Activated T-helper 17 cell treated with anti-CD3 and anti-CD28 coated beads, Interleukin-2, amount 50 U/mL, for 72 hours (primary cell): Measurements from ENCODE around the gene IGFALS. TPM values are rescaled to one million over a fixed set of nuclear protein-coding genes. Genes with fewer than 3 reads are reported as not detected.

Experiments
- ATAC-seq: fragments of 150-1000 bp; cut with Tn5 transposase; replicated peaks from 2 replicates; pipeline ENCODE4 v1.10.0; 2021; ENCODE audit warnings: mild to moderate bottlenecking, moderate library complexity
- H3K27ac Mint-ChIP-seq: one replicate; pipeline ENCODE4 v1.8.0; 2022; ENCODE audit warnings: mixed read lengths
- H3K27me3 Mint-ChIP-seq: one replicate; pipeline ENCODE4 v1.8.0; 2022; ENCODE audit warnings: mixed read lengths
- H3K36me3 Mint-ChIP-seq: one replicate; pipeline ENCODE4 v1.8.0; 2022; ENCODE audit warnings: low read depth, mild to moderate bottlenecking, mixed read lengths
- H3K4me1 Mint-ChIP-seq: one replicate; pipeline ENCODE4 v1.8.0; 2022; ENCODE audit warnings: mixed read lengths
- H3K4me3 Mint-ChIP-seq: one replicate; pipeline ENCODE4 v1.8.0; 2022; ENCODE audit warnings: mild to moderate bottlenecking, mixed read lengths
- H3K9me3 Mint-ChIP-seq: one replicate; pipeline ENCODE4 v1.8.0; 2022; ENCODE audit warnings: mixed read lengths
- total RNA-seq, 2 donors: library from RNA; stranded (reverse); gene quantifications; one replicate each; pipeline ENCODE4 v1.2.3, GENCODE V29; 2022

IGFALS gene
- total RNA-seq, 2 donors from 2014 or later: 0.13 to 0.15 TPM

- Mint-ChIP-seq H3K36me3 (peaks cover 13% of the 10 kb centered on the region), H3K27ac (no peak overlapping the region), H3K4me1 (peaks cover 3% of the 10 kb centered on the region), H3K27me3 (no peaks in the 10 kb centered on the region), H3K4me3 (no peak overlapping the region), H3K9me3 (no peaks in the 10 kb centered on the region)
- ATAC-seq: no peak
These were observed 5.3 kb downstream of the IGFALS start for GRCh38 chr16:1788095-1788707.

- H3K4me1 Mint-ChIP-seq: peaks cover 3% of the 10 kb centered on the region
- H3K27me3 Mint-ChIP-seq: no peaks in the 10 kb centered on the region
- no peak overlapping the region for H3K27ac Mint-ChIP-seq
- H3K9me3 Mint-ChIP-seq: no peaks in the 10 kb centered on the region
- peaks cover 13% of the 10 kb centered on the region for H3K36me3 Mint-ChIP-seq
- no peak for ATAC-seq
- no peak overlapping the region for H3K4me3 Mint-ChIP-seq
These were observed 6.0 kb downstream of the IGFALS start for GRCh38 chr16:1787322-1788094.

DNA sequence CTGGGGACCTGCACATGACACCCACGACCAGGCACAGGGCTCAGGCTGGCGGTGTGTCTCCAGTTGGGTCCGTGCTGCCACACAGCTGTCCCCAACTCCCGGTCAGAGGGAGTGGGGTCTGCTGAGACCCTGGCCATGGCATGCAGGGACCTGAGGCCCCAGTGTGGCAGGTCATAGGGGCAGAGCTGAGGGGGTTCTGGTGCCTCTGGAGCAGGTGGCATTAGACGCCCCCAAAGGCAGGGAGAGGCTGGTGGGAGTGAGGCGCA lies 6.5 kb downstream of the IGFALS start:
- Mint-ChIP-seq H3K36me3 (peaks cover 13% of the 10 kb centered on the region), H3K4me3 (no peak overlapping the region), H3K9me3 (no peaks in the 10 kb centered on the region), H3K27me3 (no peaks in the 10 kb centered on the region), H3K27ac (no peak overlapping the region), H3K4me1 (peaks cover 3% of the 10 kb centered on the region)
- no peak for ATAC-seq

DNA sequence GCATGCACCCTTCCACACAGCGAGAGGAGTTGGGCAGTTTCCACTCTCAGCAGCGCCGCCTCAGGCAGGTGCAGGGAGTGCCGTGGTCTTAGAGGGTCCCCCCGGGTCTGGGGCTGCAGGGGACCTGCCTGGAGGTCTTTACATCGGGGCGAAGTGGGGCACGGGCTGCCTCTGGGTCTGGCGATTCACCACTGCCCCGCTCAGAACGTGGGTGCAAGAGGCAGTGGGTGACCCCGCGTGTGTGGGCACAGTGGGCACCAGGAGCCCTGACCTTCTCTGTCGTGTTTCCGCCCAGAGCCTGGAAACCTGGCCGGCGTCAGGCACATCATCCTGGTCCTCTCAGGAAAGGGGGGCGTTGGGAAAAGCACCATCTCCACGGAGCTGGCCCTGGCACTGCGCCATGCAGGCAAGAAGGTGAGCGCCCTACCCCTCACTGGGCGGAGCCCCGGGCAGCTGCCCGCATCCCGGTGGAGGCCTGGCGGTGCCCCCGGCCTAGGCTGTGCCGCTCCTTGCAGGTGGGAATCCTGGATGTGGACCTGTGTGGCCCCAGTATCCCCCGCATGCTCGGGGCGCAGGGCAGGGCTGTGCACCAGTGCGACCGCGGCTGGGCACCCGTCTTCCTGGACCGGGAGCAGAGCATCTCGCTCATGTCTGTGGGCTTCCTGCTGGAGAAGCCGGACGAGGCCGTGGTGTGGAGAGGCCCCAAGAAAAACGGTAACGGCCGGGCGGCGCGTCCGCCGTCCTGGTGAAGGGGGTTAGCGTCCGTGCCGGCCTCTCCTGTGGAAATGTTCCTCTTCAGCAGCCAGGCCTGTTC lies 7.1 kb downstream of the IGFALS start:
- no peak overlapping the region for H3K27ac Mint-ChIP-seq

GRCh38 chr16:1785846-1786170 lies 7.7 kb downstream of the IGFALS start:
- H3K4me1 Mint-ChIP-seq: peaks cover 3% of the 10 kb centered on the region
- peaks cover 20% of the 10 kb centered on the region for H3K36me3 Mint-ChIP-seq
- H3K27me3 Mint-ChIP-seq: no peaks in the 10 kb centered on the region
- H3K27ac Mint-ChIP-seq: no peak overlapping the region
- no peaks in the 10 kb centered on the region for H3K9me3 Mint-ChIP-seq
- no peak for ATAC-seq
- no peak overlapping the region for H3K4me3 Mint-ChIP-seq

More for the DNA sequence above, 7.1 kb downstream of the IGFALS start:
- Mint-ChIP-seq H3K4me1 (peaks cover 3% of the 10 kb centered on the region), H3K4me3 (no peak overlapping the region), H3K9me3 (no peaks in the 10 kb centered on the region), H3K36me3 (peaks cover 13% of the 10 kb centered on the region), H3K27me3 (no peaks in the 10 kb centered on the region)
- ATAC-seq: no peak

GRCh38 chr16:1784977-1785845 lies 8.3 kb downstream of the IGFALS start:
- peaks cover 21% of the 10 kb centered on the region for H3K36me3 Mint-ChIP-seq
- no peaks in the 10 kb centered on the region for H3K9me3 Mint-ChIP-seq
- no peak for ATAC-seq
- no peak overlapping the region for H3K27ac Mint-ChIP-seq
- H3K4me1 Mint-ChIP-seq: peaks cover 3% of the 10 kb centered on the region
- H3K27me3 Mint-ChIP-seq: no peaks in the 10 kb centered on the region
- peak overlapping the region; percentile 50 for H3K4me3 Mint-ChIP-seq

- peak within 1 kb of the TSS; percentile 88 for H3K27ac Mint-ChIP-seq
- no peaks in the 10 kb centered on the region for H3K27me3 Mint-ChIP-seq
- H3K4me3 Mint-ChIP-seq: peak within 1 kb of the TSS; percentile 89
These were observed 10.9 kb downstream of the IGFALS start, which contains the start of the genes NUBP2 and SPSB3 for GRCh38 chr16:1782408-1783264. NUBP2 (plus strand) TSS chr16:1782960; CDS start chr16:1783021, 61 bp downstream. SPSB3 (minus strand) TSS chr16:1782571; CDS start chr16:1781483, 1,088 bp downstream.

DNA sequence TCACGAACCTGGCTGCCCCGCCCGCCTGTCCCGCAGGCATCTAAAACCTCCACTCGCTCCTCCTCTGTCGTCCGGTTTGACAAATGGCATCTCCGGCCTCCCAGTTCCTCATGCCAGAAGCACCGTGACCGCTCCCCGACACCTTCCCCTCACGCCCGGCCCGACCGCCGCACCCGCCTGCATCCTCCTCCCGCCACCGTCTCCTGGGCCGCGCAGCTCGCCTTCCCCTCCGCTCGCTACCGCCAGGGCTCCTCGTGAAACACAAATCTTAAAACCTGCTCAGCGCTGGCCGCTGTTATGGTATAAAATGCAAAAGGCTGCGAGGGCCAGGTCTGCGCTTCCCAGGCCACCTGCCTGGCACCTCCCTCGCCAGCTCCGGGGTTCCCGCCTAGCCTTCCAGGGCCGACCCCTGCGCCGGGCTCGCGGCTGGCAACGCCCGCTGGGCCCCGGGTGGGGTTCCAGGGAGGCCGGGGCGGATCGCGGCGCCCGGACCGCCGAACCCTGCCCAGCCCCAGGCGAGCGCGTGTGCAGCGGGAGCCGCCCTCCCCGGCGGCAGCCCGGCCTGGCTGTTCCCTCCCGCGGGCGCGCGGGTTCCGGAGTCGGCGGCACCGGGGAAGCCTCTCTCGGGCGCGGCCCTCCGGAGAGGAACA lies 11.6 kb downstream of the IGFALS start:
- ATAC-seq: no peak
- Mint-ChIP-seq H3K4me1 (no peaks in the 10 kb centered on the region), H3K27me3 (no peaks in the 10 kb centered on the region), H3K4me3 (peak overlapping the region; percentile 89), H3K36me3 (peaks cover 14% of the 10 kb centered on the region), H3K9me3 (no peaks in the 10 kb centered on the region), H3K27ac (peak overlapping the region; percentile 67)

More at GRCh38 chr16:1782408-1783264, 10.9 kb downstream of the IGFALS start, which contains the start of the genes NUBP2 and SPSB3:
- peak; percentile 94 for ATAC-seq
- Mint-ChIP-seq H3K9me3 (no peaks in the 10 kb centered on the region), H3K36me3 (peaks cover 14% of the 10 kb centered on the region), H3K4me1 (no peaks in the 10 kb centered on the region)

DNA sequence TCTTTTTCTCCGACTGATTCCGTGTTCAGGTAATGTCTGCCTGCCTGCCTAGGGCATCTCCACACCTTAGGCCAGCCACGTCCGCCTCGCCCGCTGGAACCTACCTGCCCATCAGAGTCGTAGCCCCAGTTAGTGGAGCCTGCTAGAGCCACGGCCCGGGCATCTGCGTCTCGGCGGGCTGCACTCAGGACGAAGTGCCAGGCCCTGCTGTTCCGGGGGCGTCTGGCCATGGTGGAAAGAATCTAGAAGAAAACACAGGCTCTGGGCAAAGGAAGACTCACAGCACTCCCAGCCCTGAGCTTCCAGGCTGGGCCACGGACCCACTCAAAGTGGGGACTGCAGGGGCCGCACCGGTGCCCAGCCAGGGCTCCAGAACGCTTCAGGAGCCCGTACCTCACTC lies 12.3 kb downstream of the IGFALS start:
- Mint-ChIP-seq H3K4me1 (no peaks in the 10 kb centered on the region), H3K27me3 (no peaks in the 10 kb centered on the region), H3K27ac (peak overlapping the region; percentile 67), H3K36me3 (peaks cover 14% of the 10 kb centered on the region), H3K9me3 (no peaks in the 10 kb centered on the region), H3K4me3 (peak overlapping the region; percentile 89)
- no peak for ATAC-seq

DNA sequence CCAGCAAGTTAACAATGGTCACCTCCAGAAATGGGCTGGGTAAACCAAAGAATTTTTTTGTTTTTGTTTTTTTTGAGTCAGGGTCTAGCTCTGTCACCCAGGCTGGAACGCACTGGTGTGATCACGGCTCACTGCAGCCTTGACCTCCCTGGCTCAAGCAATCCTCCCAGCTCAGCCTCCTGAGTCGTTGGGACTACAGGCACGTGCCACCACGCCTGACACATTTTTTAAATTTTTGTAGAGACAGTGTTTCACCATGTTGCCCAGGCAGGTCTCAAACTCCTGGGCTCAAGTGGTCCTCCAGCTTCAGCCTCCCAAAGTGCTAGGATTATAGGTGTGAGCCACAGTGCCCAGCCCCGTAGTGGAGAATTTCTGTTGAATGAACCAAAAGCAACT lies 12.8 kb downstream of the IGFALS start:
- Mint-ChIP-seq H3K9me3 (no peaks in the 10 kb centered on the region), H3K36me3 (peaks cover 14% of the 10 kb centered on the region), H3K4me3 (peak overlapping the region; percentile 89), H3K27me3 (no peaks in the 10 kb centered on the region), H3K4me1 (no peaks in the 10 kb centered on the region), H3K27ac (no peak overlapping the region)
- ATAC-seq: no peak

GRCh38 chr16:1779741-1780676 lies 13.5 kb downstream of the IGFALS start:
- Mint-ChIP-seq H3K4me3 (peak overlapping the region; percentile 89), H3K36me3 (peaks cover 10% of the 10 kb centered on the region), H3K9me3 (no peaks in the 10 kb centered on the region), H3K4me1 (no peaks in the 10 kb centered on the region), H3K27ac (no peak overlapping the region), H3K27me3 (no peaks in the 10 kb centered on the region)
- no peak for ATAC-seq

DNA sequence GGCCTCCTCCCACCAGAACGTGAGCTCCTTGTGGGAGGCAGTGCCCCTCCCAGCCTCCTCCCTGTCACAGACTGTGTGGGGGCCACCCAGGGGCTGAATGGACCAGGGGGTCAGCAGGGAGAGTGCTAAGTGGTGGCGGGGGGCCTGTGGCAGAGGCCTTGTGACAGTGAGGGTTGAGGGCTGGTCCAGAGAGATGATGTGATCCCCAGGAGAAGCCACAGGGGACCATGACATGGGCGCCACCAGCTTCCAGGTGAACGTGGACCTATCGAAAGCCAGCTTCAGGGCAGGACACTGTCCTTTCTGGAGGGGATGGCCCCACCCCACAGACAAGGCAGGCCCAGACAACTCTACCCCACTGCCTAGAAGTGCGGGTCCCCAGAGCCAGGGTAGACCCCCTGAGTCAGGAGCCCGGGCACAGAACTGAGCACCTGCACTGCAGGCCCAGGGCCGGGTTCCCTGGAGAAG lies 14.2 kb downstream of the IGFALS start:
- no peaks in the 10 kb centered on the region for H3K27me3 Mint-ChIP-seq
- H3K9me3 Mint-ChIP-seq: no peaks in the 10 kb centered on the region
- ATAC-seq: no peak
- no peaks in the 10 kb centered on the region for H3K4me1 Mint-ChIP-seq
- no peak overlapping the region for H3K4me3 Mint-ChIP-seq
- peaks cover 7% of the 10 kb centered on the region for H3K36me3 Mint-ChIP-seq
- no peak overlapping the region for H3K27ac Mint-ChIP-seq
